IMR-90 (cell line): Measurements from ENCODE around the gene MPZL3. TPM values are rescaled to one million over a fixed set of nuclear protein-coding genes. Genes with fewer than 3 reads are reported as not detected.

Experiments
- ATAC-seq: fragments of 200-7000 bp; cut with Tn5 transposase; 2 replicates; pipeline ENCODE4 v1.9.1; 2020; ENCODE audit warnings: low read depth, mild to moderate bottlenecking, moderate library complexity
- BruUV-seq: library from RNA; stranded (reverse); fragments of 400-500 nt; replicated peaks from 2 replicates; lab custom pipeline; 2021; lab: Mats Ljungman, UMichigan
- CTCF ChIA-PET: fragments of 300-600 bp; formaldehyde crosslinking; extraction: SDS; loops from one replicate; lab custom pipeline; 2021; ENCODE audit warnings: antibody characterized with exemption; lab: Yijun Ruan, JAX
- POLR2A ChIA-PET: fragments of 300-600 bp; sonication (Branson Sonifier 250); formaldehyde crosslinking; loops from one replicate; lab custom pipeline; 2022; ENCODE audit warnings: antibody characterized with exemption; ENCODE audit not compliant: unreplicated experiment; lab: Charles Lee
- DNase-seq: peaks from one replicate; pipeline ENCODE4 v3.0.0; 2013
- H2AFZ ChIP-seq: replicated peaks from 2 replicates; pipeline ENCODE3; 2013; ENCODE audit warnings: low read length, mild to moderate bottlenecking; ENCODE audit not compliant: poor library complexity
- H2AK5ac ChIP-seq: 2 replicates; pipeline ENCODE4 v1.6.1; 2013; ENCODE audit warnings: low read depth, low read length, inconsistent platforms
- H2AK9ac ChIP-seq: replicated peaks from 2 replicates; pipeline ENCODE3; 2013; ENCODE audit warnings: mild to moderate bottlenecking, low read depth, low read length, moderate library complexity; ENCODE audit not compliant: poor library complexity
- H2BK120ac ChIP-seq: 2 replicates; pipeline ENCODE4 v1.6.1; 2013; ENCODE audit warnings: low read depth, low read length, inconsistent platforms
- H2BK15ac ChIP-seq: 3 replicates; pipeline ENCODE4 v1.6.1; 2013; ENCODE audit warnings: low read depth, low read length, inconsistent platforms
- H2BK20ac ChIP-seq: 2 replicates; pipeline ENCODE4 v1.6.1; 2013; ENCODE audit warnings: low read depth, mild to moderate bottlenecking, inconsistent platforms, low read length, moderate library complexity
- H2BK5ac ChIP-seq: 2 replicates; pipeline ENCODE4 v1.6.1; 2013; ENCODE audit warnings: mild to moderate bottlenecking, low read depth, low read length, inconsistent platforms; ENCODE audit not compliant: poor library complexity, severe bottlenecking
- H3K14ac ChIP-seq: replicated peaks from 2 replicates; pipeline ENCODE4 v1.6.1; 2013; ENCODE audit warnings: low read depth, low read length, inconsistent platforms
- H3K18ac ChIP-seq: 2 replicates; pipeline ENCODE4 v1.6.1; 2013; ENCODE audit warnings: low read depth, low read length, control low read depth
- H3K23ac ChIP-seq: 2 replicates; pipeline ENCODE4 v1.6.1; 2013; ENCODE audit warnings: low read depth, low read length, inconsistent platforms
- H3K27ac ChIP-seq: 2 replicates; pipeline ENCODE4 v1.5.1; 2013; ENCODE audit warnings: mild to moderate bottlenecking, control low read depth, low read length; ENCODE audit not compliant: insufficient read depth
- H3K27me3 ChIP-seq: 2 replicates; pipeline ENCODE4 v1.6.1; 2013; ENCODE audit warnings: low read length; ENCODE audit not compliant: control insufficient read depth, insufficient read depth
- H3K36me3 ChIP-seq: 2 replicates; pipeline ENCODE4 v1.6.1; 2013; ENCODE audit warnings: low read length, mixed read lengths; ENCODE audit not compliant: control insufficient read depth, insufficient read depth
- H3K4ac ChIP-seq: 2 replicates; pipeline ENCODE4 v1.6.1; 2013; ENCODE audit warnings: low read depth, low read length, inconsistent platforms
- H3K4me1 ChIP-seq: 2 replicates; pipeline ENCODE4 v1.6.1; 2013; ENCODE audit warnings: low read length, mixed read lengths; ENCODE audit not compliant: control insufficient read depth, insufficient read depth
- H3K4me2 ChIP-seq: 2 replicates; pipeline ENCODE4 v1.6.1; 2013; ENCODE audit warnings: low read depth, mild to moderate bottlenecking, control low read depth, low read length, moderate library complexity
- H3K4me3 ChIP-seq: 2 replicates; pipeline ENCODE4 v1.5.1; 2013; ENCODE audit warnings: low read depth, mild to moderate bottlenecking, control low read depth, low read length, moderate library complexity; ENCODE audit not compliant: insufficient read depth
- H3K56ac ChIP-seq: 2 replicates; pipeline ENCODE4 v1.6.1; 2013; ENCODE audit warnings: low read length, inconsistent platforms; ENCODE audit not compliant: insufficient read depth; ENCODE audit errors: extremely low read depth
- H3K79me1 ChIP-seq, 2 experiments: 2 replicates each; pipeline ENCODE4 v1.6.1; 2013; ENCODE audit warnings: low read length in 2 of 2, inconsistent platforms in 1 of 2, low read depth in 1 of 2
- H3K9ac ChIP-seq: 2 replicates; pipeline ENCODE4 v1.6.1; 2013; ENCODE audit warnings: low read depth, low read length, control low read depth
- H3K9me1 ChIP-seq: 2 replicates; pipeline ENCODE4 v1.6.1; 2013; ENCODE audit warnings: low read length, inconsistent platforms; ENCODE audit not compliant: insufficient read depth
- H3K9me3 ChIP-seq: 2 replicates; pipeline ENCODE4 v1.6.1; 2013; ENCODE audit warnings: low read length; ENCODE audit not compliant: control insufficient read depth, insufficient read depth
- H4K20me1 ChIP-seq: 2 replicates; pipeline ENCODE4 v1.6.1; 2013; ENCODE audit warnings: low read length, inconsistent platforms; ENCODE audit not compliant: insufficient read depth
- H4K5ac ChIP-seq: 2 replicates; pipeline ENCODE4 v1.6.1; 2013; ENCODE audit warnings: mild to moderate bottlenecking, low read depth, low read length, control low read depth
- H4K8ac ChIP-seq, 2 experiments: 2 replicates each; pipeline ENCODE4 v1.6.1; 2013; ENCODE audit warnings: low read depth in 2 of 2, low read length in 2 of 2, control low read depth in 1 of 2, inconsistent platforms in 1 of 2
- H4K91ac ChIP-seq: 2 replicates; pipeline ENCODE4 v1.6.1; 2013; ENCODE audit warnings: low read depth, low read length, inconsistent platforms; ENCODE audit not compliant: insufficient read depth
- BHLHE40 ChIP-seq: fragments of 150-350 bp; IDR thresholded peaks from 2 replicates; pipeline ENCODE4 v1.6.1; 2016; ENCODE audit warnings: mild to moderate bottlenecking, low read depth, low read length
- CEBPB ChIP-seq: IDR thresholded peaks from 2 replicates; pipeline ENCODE4 v1.6.1; 2012; ENCODE audit warnings: low read depth, low read length, improper control_type of control experiment
- CHD1 ChIP-seq: IDR thresholded peaks from 2 replicates; pipeline ENCODE4 v1.6.1; 2012; ENCODE audit warnings: low read depth, low read length, improper control_type of control experiment
- FOS ChIP-seq: fragments of 150-350 bp; IDR thresholded peaks from 2 replicates; pipeline ENCODE4 v1.6.1; 2016; ENCODE audit warnings: low read depth, low read length
- MAFK ChIP-seq: IDR thresholded peaks from 2 replicates; pipeline ENCODE4 v1.6.1; 2012; ENCODE audit warnings: low read depth, low read length, improper control_type of control experiment
- MAZ ChIP-seq: IDR thresholded peaks from 2 replicates; pipeline ENCODE4 v1.6.1; 2012; ENCODE audit warnings: low read depth, mild to moderate bottlenecking, low read length, improper control_type of control experiment, moderate library complexity, borderline replicate concordance
- MXI1 ChIP-seq: IDR thresholded peaks from 2 replicates; pipeline ENCODE4 v1.6.1; 2012; ENCODE audit warnings: low read depth, mild to moderate bottlenecking, low read length, moderate library complexity, borderline replicate concordance
- NFE2L2 ChIP-seq: fragments of 150-350 bp; IDR thresholded peaks from 2 replicates; pipeline ENCODE4 v1.6.1; 2016; ENCODE audit warnings: low read depth, mild to moderate bottlenecking, low read length
- POLR2A ChIP-seq: IDR thresholded peaks from 2 replicates; pipeline ENCODE4 v1.6.1; 2012; ENCODE audit warnings: mild to moderate bottlenecking, low read depth, low read length
- RAD21 ChIP-seq: IDR thresholded peaks from 2 replicates; pipeline ENCODE4 v1.6.1; 2012; ENCODE audit warnings: low read length, improper control_type of control experiment
- RCOR1 ChIP-seq: IDR thresholded peaks from 2 replicates; pipeline ENCODE4 v1.6.1; 2012; ENCODE audit warnings: mild to moderate bottlenecking, low read length, improper control_type of control experiment; ENCODE audit not compliant: insufficient replicate concordance
- RFX5 ChIP-seq: IDR thresholded peaks from 2 replicates; pipeline ENCODE4 v1.8.0; 2012; ENCODE audit warnings: low read depth, mild to moderate bottlenecking, low read length, moderate library complexity
- SMC3 ChIP-seq: fragments of 150-350 bp; IDR thresholded peaks from 2 replicates; pipeline ENCODE4 v1.6.1; 2016; ENCODE audit warnings: low read depth, mild to moderate bottlenecking, antibody characterized with exemption, low read length, moderate library complexity
- USF2 ChIP-seq: fragments of 150-350 bp; IDR thresholded peaks from 2 replicates; pipeline ENCODE4 v1.6.1; 2017; ENCODE audit warnings: mild to moderate bottlenecking, antibody characterized with exemption, low read length, low read depth
- WGBS, 2 experiments: methylation state at CpG; one replicate each; pipeline versions ENCODE4 v1.1.5 to v1.1.7; 2013; ENCODE audit warnings: missing lambda C conversion rate in 2 of 2; ENCODE audit not compliant: insufficient read length in 1 of 2; ENCODE audit errors: extremely low coverage in 2 of 2; 5-methylcytosine and 5-hydroxymethylcytosine counted together
- dilution Hi-C: fragments of 300-500 bp; cut with HindIII; formaldehyde crosslinking; loops from one replicate; pipeline ENCODE4 v1.14.3; 2018; ENCODE audit warnings: low sequenced_read_pairs; ENCODE audit not compliant: unreplicated experiment
- in situ Hi-C: fragments of 300-500 bp; cut with MboI; formaldehyde crosslinking; loops from 3 replicates; pipeline ENCODE4 v1.14.3; 2019; ENCODE audit warnings: low sequenced_read_pairs, inconsistent platforms, mixed read lengths
- intact Hi-C: fragments of 100-400 bp; cut with micrococcal nuclease; formaldehyde crosslinking; loops from 2 replicates; pipeline ENCODE4 v1.10.0; 2022
- polyA plus RNA-seq, 3 experiments: library from polyadenylated mRNA; depleted of rRNA; stranded (reverse); fragments of >200 nt; gene quantifications; 2 replicates each; pipeline ENCODE4 v1.2.3, GENCODE V29; 2012; ENCODE audit warnings: low replicate concordance in 1 of 3
- total RNA-seq: library from RNA; depleted of rRNA; stranded (reverse); fragments of >200 nt; gene quantifications from 2 replicates; pipeline ENCODE4 v1.2.3, GENCODE V29; 2012
- TF ChIP-seq, protein P1 (sequence below): fragments of 150-350 bp; IDR thresholded peaks from 2 replicates; pipeline ENCODE4 v1.6.1; 2016; ENCODE audit warnings: low read depth, mild to moderate bottlenecking, low read length, moderate library complexity, borderline replicate concordance
- TF ChIP-seq, protein P2 (sequence below): conservative IDR thresholded peaks from 2 replicates; pipeline ENCODE4 v1.5.1; 2012; ENCODE audit warnings: mild to moderate bottlenecking, low read depth, low read length, improper control_type of control experiment

The MPZL3 gene
- total and polyA plus RNA-seq, 2 of the 4 experiments (the other 2 are of a cell fraction): 0.15 to 0.36 TPM

DNA sequence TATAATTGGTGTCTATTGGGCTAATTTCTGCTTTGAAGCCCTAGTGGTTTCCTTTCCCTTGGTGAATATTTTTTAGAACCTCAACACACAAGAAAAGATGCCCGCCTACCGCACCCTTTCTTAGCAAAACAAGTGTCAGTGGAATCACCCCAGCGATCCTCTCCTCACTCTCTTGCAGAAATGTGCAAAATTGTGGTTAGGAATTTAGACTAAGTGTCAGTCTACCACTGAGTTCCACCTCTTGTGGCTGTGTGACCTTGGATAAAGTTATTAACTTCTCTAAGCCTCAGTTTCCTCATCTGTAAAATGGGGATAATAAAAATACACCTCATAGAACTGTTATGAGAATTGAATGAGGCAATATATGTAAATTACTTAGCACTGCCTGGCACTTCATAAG lies 22.1 kb downstream of the MPZL3 start:
- Histone ChIP-seq H3K14ac (no peak overlapping the region), H3K56ac (no peak overlapping the region), H2AK9ac (no peak overlapping the region), H4K5ac (no peak overlapping the region), H3K27ac (no peak overlapping the region), H3K4ac (no peak overlapping the region), H2BK20ac (no peak overlapping the region), H2AFZ (no peak overlapping the region), H3K4me1 (no peaks in the 10 kb centered on the region), H2BK120ac (no peak overlapping the region), H4K91ac (no peak overlapping the region), H3K36me3 (no peaks in the 10 kb centered on the region), H3K27me3 (no peaks in the 10 kb centered on the region; the same call in 1 of the 2 replicates), H3K23ac (no peak overlapping the region), H2BK15ac (no peak overlapping the region), H4K8ac (no peak overlapping the region), H3K18ac (no peak overlapping the region), H4K20me1 (no peaks in the 10 kb centered on the region), H3K79me1 (no peaks in the 10 kb centered on the region), H3K4me3 (no peak overlapping the region), H3K4me2 (no peak overlapping the region), H3K9ac (no peak overlapping the region), H2AK5ac (no peak overlapping the region), H2BK5ac (no peak overlapping the region), H3K9me1 (no peaks in the 10 kb centered on the region), H3K9me3 (no peaks in the 10 kb centered on the region)
- dilution Hi-C loops (no loop called here), in situ Hi-C loops (no loop called here), intact Hi-C loops (no loop called here)
- no CpG with 5 or more reads among the region's 3 CpGs for WGBS, 2 experiments
- ChIA-PET CTCF (no interaction called here), POLR2A (no interaction called here)
- ATAC-seq (no peak), DNase-seq (no peak)
- no TSS peak for BruUV-seq
- TF ChIP-seq USF2 (no peak), RFX5 (no peak), MAZ (no peak), CHD1 (no peak), POLR2A (no peak), MAFK (no peak), SMC3 (no peak), RCOR1 (no peak), NFE2L2 (no peak), MXI1 (no peak), BHLHE40 (no peak), RAD21 (no peak), CEBPB (no peak), FOS (no peak)
- TF ChIP-seq, protein P1, sequence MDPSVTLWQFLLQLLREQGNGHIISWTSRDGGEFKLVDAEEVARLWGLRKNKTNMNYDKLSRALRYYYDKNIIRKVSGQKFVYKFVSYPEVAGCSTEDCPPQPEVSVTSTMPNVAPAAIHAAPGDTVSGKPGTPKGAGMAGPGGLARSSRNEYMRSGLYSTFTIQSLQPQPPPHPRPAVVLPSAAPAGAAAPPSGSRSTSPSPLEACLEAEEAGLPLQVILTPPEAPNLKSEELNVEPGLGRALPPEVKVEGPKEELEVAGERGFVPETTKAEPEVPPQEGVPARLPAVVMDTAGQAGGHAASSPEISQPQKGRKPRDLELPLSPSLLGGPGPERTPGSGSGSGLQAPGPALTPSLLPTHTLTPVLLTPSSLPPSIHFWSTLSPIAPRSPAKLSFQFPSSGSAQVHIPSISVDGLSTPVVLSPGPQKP: no peak
- TF ChIP-seq, protein P2, sequence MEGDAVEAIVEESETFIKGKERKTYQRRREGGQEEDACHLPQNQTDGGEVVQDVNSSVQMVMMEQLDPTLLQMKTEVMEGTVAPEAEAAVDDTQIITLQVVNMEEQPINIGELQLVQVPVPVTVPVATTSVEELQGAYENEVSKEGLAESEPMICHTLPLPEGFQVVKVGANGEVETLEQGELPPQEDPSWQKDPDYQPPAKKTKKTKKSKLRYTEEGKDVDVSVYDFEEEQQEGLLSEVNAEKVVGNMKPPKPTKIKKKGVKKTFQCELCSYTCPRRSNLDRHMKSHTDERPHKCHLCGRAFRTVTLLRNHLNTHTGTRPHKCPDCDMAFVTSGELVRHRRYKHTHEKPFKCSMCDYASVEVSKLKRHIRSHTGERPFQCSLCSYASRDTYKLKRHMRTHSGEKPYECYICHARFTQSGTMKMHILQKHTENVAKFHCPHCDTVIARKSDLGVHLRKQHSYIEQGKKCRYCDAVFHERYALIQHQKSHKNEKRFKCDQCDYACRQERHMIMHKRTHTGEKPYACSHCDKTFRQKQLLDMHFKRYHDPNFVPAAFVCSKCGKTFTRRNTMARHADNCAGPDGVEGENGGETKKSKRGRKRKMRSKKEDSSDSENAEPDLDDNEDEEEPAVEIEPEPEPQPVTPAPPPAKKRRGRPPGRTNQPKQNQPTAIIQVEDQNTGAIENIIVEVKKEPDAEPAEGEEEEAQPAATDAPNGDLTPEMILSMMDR: no peak
